SU-DHL-6 (cell line): Measurements from ENCODE around the gene PLAGL2.

Experiments
- H2AFZ ChIP-seq: fragments of 200-600 bp; sonication (generic); 2 replicates; pipeline ENCODE4 v1.6.1; 2014; ENCODE audit warnings: low read depth, mild to moderate bottlenecking, moderate library complexity, mixed read lengths, antibody characterized with exemption, low read length; ENCODE audit not compliant: severe bottlenecking
- H3F3A ChIP-seq: fragments of 200-600 bp; shearing (Covaris generic); 2 replicates; pipeline ENCODE4 v1.6.0; 2016; ENCODE audit warnings: antibody characterized with exemption, mild to moderate bottlenecking; ENCODE audit not compliant: insufficient read depth
- H3K27ac ChIP-seq: fragments of 200-600 bp; sonication (generic); 2 replicates; pipeline ENCODE4 v1.5.1; 2016; ENCODE audit warnings: low read depth, mild to moderate bottlenecking, low read length, moderate library complexity, mixed read lengths
- H3K27me3 ChIP-seq: fragments of 200-600 bp; sonication (generic), shearing (Covaris generic); 2 replicates; pipeline ENCODE4 v1.6.0; 2014; ENCODE audit warnings: mild to moderate bottlenecking, low read length
- H3K36me3 ChIP-seq: fragments of 200-600 bp; sonication (generic); 2 replicates; pipeline ENCODE4 v1.6.1; 2014; ENCODE audit warnings: mild to moderate bottlenecking, low read length, mixed read lengths
- H3K4me2 ChIP-seq: fragments of 300-600, 200-600 bp; shearing (Covaris generic), sonication (generic); 2 replicates; pipeline ENCODE4 v1.6.0; 2014; ENCODE audit warnings: low read length, low read depth, mild to moderate bottlenecking; ENCODE audit not compliant: poor library complexity, severe bottlenecking
- H3K4me3 ChIP-seq: fragments of 200-600 bp; sonication (generic); 2 replicates; pipeline ENCODE4 v1.5.1; 2014; ENCODE audit warnings: antibody characterized with exemption, low read length, mild to moderate bottlenecking, mixed read lengths; ENCODE audit not compliant: insufficient read depth, poor library complexity, severe bottlenecking
- H3K79me2 ChIP-seq: fragments of 200-600 bp; sonication (generic); 2 replicates; pipeline ENCODE4 v1.6.1; 2014; ENCODE audit warnings: mild to moderate bottlenecking, low read length, moderate library complexity; ENCODE audit not compliant: insufficient read depth
- H3K9ac ChIP-seq: fragments of 200-600 bp; sonication (generic); 2 replicates; pipeline ENCODE4 v1.7.0; 2014; ENCODE audit warnings: mild to moderate bottlenecking, low read length
- H3K9me2 ChIP-seq: fragments of 200-600 bp; sonication (generic); replicated peaks from 2 replicates; pipeline ENCODE4 v1.6.1; 2014; ENCODE audit warnings: low read length; ENCODE audit not compliant: insufficient read depth
- H3K9me3 ChIP-seq: fragments of 200-600 bp; sonication (generic); 2 replicates; pipeline ENCODE4 v1.6.1; 2014; ENCODE audit warnings: low read length, mixed read lengths; ENCODE audit not compliant: insufficient read depth
- H4K20me1 ChIP-seq: fragments of 200-600 bp; sonication (generic); 2 replicates; pipeline ENCODE4 v1.6.1; 2014; ENCODE audit warnings: low read depth, mild to moderate bottlenecking, antibody characterized with exemption, low read length, moderate library complexity, mixed read lengths
- EZH2phosphoT487 ChIP-seq: fragments of 200-600 bp; sonication (generic), shearing (Covaris generic); conservative IDR thresholded peaks from 2 replicates; pipeline ENCODE4 v1.6.1; 2018; ENCODE audit warnings: mild to moderate bottlenecking, antibody characterized with exemption, low read length, moderate library complexity, mixed read lengths
- TF ChIP-seq, protein P1 (sequence below): fragments of 200-600 bp; sonication (generic); IDR thresholded peaks from one replicate; pipeline ENCODE4 v1.5.1; 2017; ENCODE audit warnings: antibody characterized with exemption, mild to moderate bottlenecking, low read length, moderate library complexity; ENCODE audit not compliant: insufficient read depth, poor library complexity, severe bottlenecking

Gene PLAGL2

DNA sequence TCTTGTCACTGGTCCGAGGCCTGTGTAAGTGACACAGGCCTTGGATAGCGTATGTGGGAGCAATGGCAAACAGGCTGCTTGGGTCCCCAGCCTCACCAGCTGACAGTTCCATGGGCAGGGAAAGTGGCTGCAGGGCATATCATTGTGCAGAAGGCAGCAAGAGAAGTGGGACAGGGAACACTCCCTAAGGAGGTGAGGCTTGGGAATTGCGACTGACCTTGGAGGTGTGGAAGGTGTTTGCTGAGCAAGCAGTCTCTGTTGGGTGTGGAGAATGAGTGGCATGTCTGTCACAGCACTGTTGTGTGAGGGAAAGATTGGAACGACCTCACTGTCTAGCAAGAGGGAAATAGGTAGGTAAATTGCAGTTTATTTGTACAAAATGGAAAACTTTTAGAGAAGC is 16.9 kb upstream of the PLAGL2 start:
- Histone ChIP-seq H3F3A (no peaks in the 10 kb centered on the region), H3K9ac (no peak overlapping the region), H3K36me3 (no peaks in the 10 kb centered on the region; the same call in 1 of the 2 replicates), H3K27me3 (no peaks in the 10 kb centered on the region), H3K9me2 (no peaks in the 10 kb centered on the region), H3K27ac (no peak overlapping the region), H3K79me2 (no peaks in the 10 kb centered on the region), H3K4me3 (no peak overlapping the region), H3K4me2 (no peak overlapping the region), H3K9me3 (no peaks in the 10 kb centered on the region), H2AFZ (no peak overlapping the region), H4K20me1 (no peaks in the 10 kb centered on the region)
- no peak for TF ChIP-seq EZH2phosphoT487
- TF ChIP-seq, protein P1, sequence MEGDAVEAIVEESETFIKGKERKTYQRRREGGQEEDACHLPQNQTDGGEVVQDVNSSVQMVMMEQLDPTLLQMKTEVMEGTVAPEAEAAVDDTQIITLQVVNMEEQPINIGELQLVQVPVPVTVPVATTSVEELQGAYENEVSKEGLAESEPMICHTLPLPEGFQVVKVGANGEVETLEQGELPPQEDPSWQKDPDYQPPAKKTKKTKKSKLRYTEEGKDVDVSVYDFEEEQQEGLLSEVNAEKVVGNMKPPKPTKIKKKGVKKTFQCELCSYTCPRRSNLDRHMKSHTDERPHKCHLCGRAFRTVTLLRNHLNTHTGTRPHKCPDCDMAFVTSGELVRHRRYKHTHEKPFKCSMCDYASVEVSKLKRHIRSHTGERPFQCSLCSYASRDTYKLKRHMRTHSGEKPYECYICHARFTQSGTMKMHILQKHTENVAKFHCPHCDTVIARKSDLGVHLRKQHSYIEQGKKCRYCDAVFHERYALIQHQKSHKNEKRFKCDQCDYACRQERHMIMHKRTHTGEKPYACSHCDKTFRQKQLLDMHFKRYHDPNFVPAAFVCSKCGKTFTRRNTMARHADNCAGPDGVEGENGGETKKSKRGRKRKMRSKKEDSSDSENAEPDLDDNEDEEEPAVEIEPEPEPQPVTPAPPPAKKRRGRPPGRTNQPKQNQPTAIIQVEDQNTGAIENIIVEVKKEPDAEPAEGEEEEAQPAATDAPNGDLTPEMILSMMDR: no peak

DNA sequence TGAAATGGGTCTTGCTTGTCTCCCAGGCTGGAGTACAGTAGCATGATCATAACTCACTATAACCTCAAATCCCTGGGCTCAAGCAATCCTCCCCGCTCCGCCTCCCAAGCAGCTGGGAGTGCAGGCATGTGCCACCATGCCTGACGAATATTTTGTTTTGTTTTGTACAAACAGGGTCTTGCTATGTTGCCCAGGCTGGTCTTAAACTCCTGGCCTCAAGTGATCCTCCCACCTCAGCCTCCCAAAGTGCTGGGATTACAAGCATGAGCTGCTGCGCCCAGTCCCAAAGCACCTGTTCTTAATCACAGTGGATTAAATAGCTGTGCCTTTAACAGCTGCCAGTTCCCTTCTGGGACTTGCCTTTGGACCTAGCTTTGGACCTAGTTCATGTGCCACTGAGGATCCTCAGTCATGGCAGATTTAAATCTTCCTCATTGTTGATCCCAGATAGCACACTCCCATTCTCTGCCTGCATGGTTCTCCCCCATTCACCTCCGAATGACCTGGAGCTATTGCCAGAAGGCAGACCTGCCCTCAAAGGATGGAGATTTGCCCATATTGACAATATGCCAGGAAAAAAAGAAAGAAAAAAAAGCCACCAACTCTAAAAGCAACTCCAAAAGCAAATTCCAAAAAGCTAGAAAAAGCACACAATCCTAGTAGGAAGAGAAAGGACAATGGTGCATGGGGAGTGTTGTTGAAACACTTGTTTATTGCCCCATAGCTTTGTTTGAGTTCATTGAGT is 10.8 kb upstream of the PLAGL2 start:
- Histone ChIP-seq H4K20me1 (no peaks in the 10 kb centered on the region), H3K9me2 (no peaks in the 10 kb centered on the region), H2AFZ (no peak overlapping the region), H3K9ac (no peak overlapping the region), H3F3A (no peaks in the 10 kb centered on the region), H3K4me2 (no peak overlapping the region), H3K4me3 (no peak overlapping the region), H3K27ac (no peak overlapping the region), H3K79me2 (peaks cover 5% of the 10 kb centered on the region; the same call in 1 of the 2 replicates), H3K27me3 (no peaks in the 10 kb centered on the region), H3K36me3 (peaks cover 11% of the 10 kb centered on the region; the same call in 1 of the 2 replicates), H3K9me3 (no peaks in the 10 kb centered on the region)
- TF ChIP-seq, protein P1: no peak

DNA sequence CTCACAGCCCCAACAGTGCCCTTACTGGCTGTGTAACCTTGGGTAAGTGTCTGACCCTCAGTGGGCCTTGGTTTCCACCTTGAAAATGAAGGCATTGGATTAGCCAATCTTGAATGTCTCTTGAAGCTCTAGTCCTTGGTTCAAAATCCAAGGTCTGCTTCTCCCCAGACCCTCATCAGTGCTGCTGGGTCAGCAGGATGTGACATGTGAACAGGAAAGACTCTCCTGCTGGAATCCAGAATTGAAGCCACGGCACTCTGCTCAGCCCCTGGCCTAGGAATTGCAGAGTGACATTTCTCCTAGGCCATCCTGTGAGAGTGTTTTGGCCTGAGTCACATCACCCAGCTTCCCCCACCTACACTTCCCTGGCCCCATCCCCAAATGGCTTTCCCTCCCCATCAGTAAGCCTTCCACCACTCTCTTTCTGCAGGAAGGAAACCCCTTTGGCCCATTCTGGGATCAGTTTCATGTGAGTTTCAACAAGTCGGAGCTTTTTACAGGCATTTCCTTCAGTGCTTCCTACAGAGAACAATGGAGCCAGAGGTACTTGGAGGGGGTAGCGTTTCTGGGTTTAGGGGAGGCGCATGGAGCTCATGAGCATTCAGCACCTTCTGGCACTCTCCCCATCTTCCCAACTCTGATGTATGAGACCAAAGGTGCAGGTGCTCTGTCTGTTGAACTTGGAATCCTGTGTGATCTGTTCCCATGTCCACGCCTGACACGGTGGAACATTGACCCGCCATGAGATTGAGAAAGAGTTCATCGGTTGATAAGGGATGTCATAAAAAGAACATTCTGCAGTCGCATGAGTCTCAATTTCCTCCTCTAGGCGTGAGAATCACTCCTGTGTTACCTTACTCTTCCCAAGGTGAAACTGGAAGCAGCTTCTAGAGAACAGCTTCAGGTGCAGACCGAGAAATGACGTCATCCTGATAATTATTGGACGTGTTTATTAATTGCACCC is 8.9 kb upstream of the PLAGL2 start:
- peaks cover 11% of the 10 kb centered on the region; the same call in 1 of the 2 replicates for H3K36me3 ChIP-seq

More for the DNA sequence above, 8.9 kb upstream of the PLAGL2 start:
- Histone ChIP-seq H3F3A (no peaks in the 10 kb centered on the region), H3K9me2 (no peaks in the 10 kb centered on the region), H2AFZ (no peak overlapping the region), H3K27ac (no peak overlapping the region), H3K9ac (no peak overlapping the region), H3K9me3 (no peaks in the 10 kb centered on the region), H3K27me3 (no peaks in the 10 kb centered on the region), H3K4me2 (no peak overlapping the region), H3K4me3 (no peak overlapping the region), H3K79me2 (peaks cover 5% of the 10 kb centered on the region; the same call in 1 of the 2 replicates), H4K20me1 (no peaks in the 10 kb centered on the region)
- no peak for TF ChIP-seq EZH2phosphoT487
- TF ChIP-seq, protein P1: no peak
